ENCODE measurements around the gene SLC41A1. TPM values are rescaled to one million over a fixed set of nuclear protein-coding genes. Genes with fewer than 3 reads are reported as not detected.

The SLC41A1 gene
- total RNA-seq, 2 donors from 2014 or later: 26.7 to 64.1 TPM

DNA sequence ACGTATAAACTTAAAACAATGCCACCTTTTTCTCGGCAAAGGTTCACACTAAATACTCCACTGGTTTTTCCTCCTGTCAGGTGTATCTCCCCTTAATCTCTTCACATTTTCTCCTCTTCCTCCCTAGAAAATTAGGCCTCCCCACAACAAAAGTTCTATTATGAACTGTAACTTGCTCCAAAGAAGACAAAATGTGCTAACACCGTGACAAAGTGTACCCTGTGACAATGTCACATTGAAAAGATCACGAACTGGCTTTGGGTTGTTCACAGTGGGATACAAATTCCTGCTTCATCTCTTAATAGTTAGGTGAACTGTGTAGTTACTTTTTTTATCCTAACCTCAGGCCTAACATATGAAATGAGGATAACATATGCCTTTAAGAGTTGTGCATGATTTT is 69.0 kb downstream of the SLC41A1 start:
- Histone ChIP-seq H3K27ac (no peak overlapping the region), H3K27me3 (replicated peaks; ENCODE audit: insufficient read depth) (no peaks in the 10 kb centered on the region), H3K4me3 (no peak overlapping the region), H3K36me3 (no peaks in the 10 kb centered on the region), H3K4me1 (ENCODE audit: control insufficient read depth in 1 of 2, low read depth in 2 of 2) (peaks cover 27 to 59% of the 10 kb centered on the region in 2 donors), H3K9me3 (no peaks in the 10 kb centered on the region)
- DNase-seq (ENCODE audit: low spot score) (no peak), ATAC-seq (ENCODE audit: insufficient number of reproducible peaks, low FRiP score, low read depth) (no peak)
- TF ChIP-seq, protein P1, sequence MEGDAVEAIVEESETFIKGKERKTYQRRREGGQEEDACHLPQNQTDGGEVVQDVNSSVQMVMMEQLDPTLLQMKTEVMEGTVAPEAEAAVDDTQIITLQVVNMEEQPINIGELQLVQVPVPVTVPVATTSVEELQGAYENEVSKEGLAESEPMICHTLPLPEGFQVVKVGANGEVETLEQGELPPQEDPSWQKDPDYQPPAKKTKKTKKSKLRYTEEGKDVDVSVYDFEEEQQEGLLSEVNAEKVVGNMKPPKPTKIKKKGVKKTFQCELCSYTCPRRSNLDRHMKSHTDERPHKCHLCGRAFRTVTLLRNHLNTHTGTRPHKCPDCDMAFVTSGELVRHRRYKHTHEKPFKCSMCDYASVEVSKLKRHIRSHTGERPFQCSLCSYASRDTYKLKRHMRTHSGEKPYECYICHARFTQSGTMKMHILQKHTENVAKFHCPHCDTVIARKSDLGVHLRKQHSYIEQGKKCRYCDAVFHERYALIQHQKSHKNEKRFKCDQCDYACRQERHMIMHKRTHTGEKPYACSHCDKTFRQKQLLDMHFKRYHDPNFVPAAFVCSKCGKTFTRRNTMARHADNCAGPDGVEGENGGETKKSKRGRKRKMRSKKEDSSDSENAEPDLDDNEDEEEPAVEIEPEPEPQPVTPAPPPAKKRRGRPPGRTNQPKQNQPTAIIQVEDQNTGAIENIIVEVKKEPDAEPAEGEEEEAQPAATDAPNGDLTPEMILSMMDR (IDR thresholded peaks at IDR 0.05): no peak

DNA sequence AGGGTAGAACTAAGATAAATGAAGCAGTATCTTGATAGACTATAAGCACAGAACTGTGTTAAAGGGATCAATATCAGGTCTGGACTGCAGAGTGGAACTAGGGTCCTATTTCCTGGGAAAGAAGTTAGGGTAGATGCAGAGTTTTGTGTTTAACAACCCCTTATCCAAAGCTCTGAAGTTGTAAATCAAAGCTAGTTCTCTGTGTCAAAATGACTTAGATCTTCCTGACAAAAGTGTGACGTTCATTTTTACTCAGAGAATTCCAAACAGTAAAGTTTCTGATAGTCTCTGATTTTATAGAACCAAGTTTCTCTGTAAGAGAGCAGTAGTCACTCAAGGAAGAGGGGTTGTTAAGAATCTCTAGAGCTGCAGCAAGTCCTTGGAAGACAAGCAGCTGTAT is 71.3 kb downstream of the SLC41A1 start:
- Histone ChIP-seq H3K27me3 (replicated peaks; ENCODE audit: insufficient read depth) (no peaks in the 10 kb centered on the region), H3K4me3 (no peak overlapping the region), H3K36me3 (no peaks in the 10 kb centered on the region), H3K27ac (no peak overlapping the region), H3K4me1 (ENCODE audit: control insufficient read depth in 1 of 2, low read depth in 2 of 2) (peaks cover 13 to 48% of the 10 kb centered on the region in 2 donors), H3K9me3 (no peaks in the 10 kb centered on the region)
- DNase-seq (ENCODE audit: low spot score): no peak
- ATAC-seq (ENCODE audit: insufficient number of reproducible peaks, low FRiP score, low read depth): no peak
- TF ChIP-seq, protein P1 (IDR thresholded peaks at IDR 0.05): no peak

DNA sequence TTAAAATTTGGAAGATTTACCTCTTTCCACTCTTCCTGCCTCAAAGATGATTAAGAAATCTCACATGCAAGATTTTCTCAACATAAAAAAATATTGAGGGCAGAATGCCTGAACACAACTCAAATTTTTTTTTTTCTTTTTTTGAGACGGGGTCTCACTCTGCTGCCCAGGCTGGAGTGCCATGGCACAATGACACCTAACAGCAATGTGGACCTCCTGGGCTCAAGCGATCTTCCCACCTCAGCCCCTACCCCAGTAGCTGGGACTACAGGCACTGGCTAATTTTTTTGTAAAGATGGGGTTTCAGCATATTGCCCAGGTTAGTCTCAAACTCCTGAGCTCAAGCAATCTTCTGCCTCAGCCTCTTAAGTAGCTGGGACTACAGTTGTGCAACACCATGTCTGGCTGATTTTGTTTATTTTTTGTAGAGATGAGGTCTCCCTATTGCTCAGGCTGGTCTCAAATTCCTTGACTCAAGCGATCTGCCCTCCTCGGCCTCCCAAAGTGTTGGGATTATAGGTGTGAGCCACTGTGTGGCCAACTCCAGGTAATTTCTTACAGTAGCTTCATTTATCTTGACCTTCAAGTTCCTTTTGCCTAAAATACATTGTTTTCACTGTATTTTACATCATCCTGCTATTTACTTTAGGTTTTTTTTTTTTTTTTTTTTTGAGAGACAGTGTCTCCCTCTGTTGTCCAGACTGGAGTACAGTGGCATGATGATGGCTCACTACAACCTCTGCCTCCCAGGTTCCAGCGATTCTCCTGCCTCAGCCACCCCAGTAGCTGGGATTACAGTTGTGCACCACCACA is 73.4 kb downstream of the SLC41A1 start:
- DNase-seq (ENCODE audit: low spot score): no peak
- Histone ChIP-seq H3K4me1 (ENCODE audit: control insufficient read depth in 1 of 2, low read depth in 2 of 2) (peaks cover 6 to 44% of the 10 kb centered on the region in 2 donors), H3K27ac (no peak overlapping the region), H3K9me3 (no peaks in the 10 kb centered on the region), H3K36me3 (peaks cover 3% of the 10 kb centered on the region), H3K27me3 (replicated peaks; ENCODE audit: insufficient read depth) (no peaks in the 10 kb centered on the region), H3K4me3 (no peak overlapping the region)
- no peak for ATAC-seq (ENCODE audit: insufficient number of reproducible peaks, low FRiP score, low read depth)
- TF ChIP-seq, protein P1 (IDR thresholded peaks at IDR 0.05): no peak

Other genes with a start within 250 kb of the SLC41A1 start
- 10 to 100 TPM; 20.2 to 34.4 TPM for gene ELK4, start 181.2 kb downstream of the SLC41A1 start, total RNA-seq
- 1 to 10 TPM; 5.3 to 8.3 TPM for gene SLC45A3, start 132.7 kb downstream of the SLC41A1 start, total RNA-seq
- gene NUCKS1, start 63.0 kb downstream of the SLC41A1 start, total RNA-seq: 100 to 1,000 TPM in 1 of 2 donors, 10 to 100 TPM in 1; 80.6 to 116 TPM
- gene RAB29, start 37.7 kb downstream of the SLC41A1 start, total RNA-seq: 10 to 100 TPM; 23.5 to 47.2 TPM
- gene PM20D1, start 36.9 kb upstream of the SLC41A1 start, total RNA-seq: under 1 TPM in 1 of 2 donors, not detected in 1; 0.14 TPM
- 1 to 10 TPM in 1 of 2 donors, not detected in 1; 1.1 TPM for gene SLC26A9, start 130.3 kb upstream of the SLC41A1 start, total RNA-seq
- gene RAB7B, start 190.2 kb upstream of the SLC41A1 start, total RNA-seq: 10 to 100 TPM in 1 of 2 donors, 1 to 10 TPM in 1; 2.5 to 12.0 TPM
- 10 to 100 TPM in 1 of 2 donors, not detected in 1; 22.2 TPM for gene CTSE, start 210.7 kb upstream of the SLC41A1 start, total RNA-seq
- gene RHEX, start 240.0 kb upstream of the SLC41A1 start, total RNA-seq: 10 to 100 TPM in 1 of 2 donors, 1 to 10 TPM in 1; 6.1 to 36.7 TPM